Lower leg skin (tissue), 3 donors: ENCODE results near the gene MATN4.

Experiments
- POLR2A ChIP-seq, 2 donors: fragments of 450-650 bp; IDR thresholded peaks; one replicate each; pipeline ENCODE4 v1.6.1; 2016 to 2017; ENCODE audit warnings: antibody characterized with exemption in 2 of 2, mild to moderate bottlenecking in 1 of 2, moderate library complexity in 1 of 2
- TF ChIP-seq, protein P1 (sequence below), 3 donors: fragments of 450-650 bp; IDR thresholded peaks; one replicate each; pipeline ENCODE4 v1.5.1; 2016; ENCODE audit warnings: antibody characterized with exemption in 3 of 3, mild to moderate bottlenecking in 3 of 3, moderate library complexity in 2 of 3

DNA sequence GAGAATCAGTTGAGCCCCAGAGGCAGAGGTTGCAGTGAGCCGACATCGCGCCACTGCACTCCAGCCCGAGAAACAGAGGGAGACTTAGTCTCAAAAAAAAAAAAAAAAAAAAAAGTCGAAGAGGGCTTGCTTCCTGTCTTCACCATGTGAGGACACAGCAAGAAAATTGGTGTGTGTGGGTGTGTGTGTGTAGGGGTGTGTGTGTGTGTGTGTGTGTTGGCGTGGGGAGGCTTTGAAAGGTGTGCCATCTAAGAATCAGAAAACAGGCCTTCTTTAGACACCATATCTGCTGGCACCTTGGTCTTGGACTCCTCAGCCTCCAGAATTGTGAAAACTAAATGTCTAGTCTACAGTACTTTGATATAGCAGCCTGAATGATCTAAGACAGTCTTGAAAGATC lies 8.3 kb downstream of the MATN4 start:
- no peak for TF ChIP-seq POLR2A (IDR thresholded peaks at IDR 0.05)
- TF ChIP-seq, protein P1, sequence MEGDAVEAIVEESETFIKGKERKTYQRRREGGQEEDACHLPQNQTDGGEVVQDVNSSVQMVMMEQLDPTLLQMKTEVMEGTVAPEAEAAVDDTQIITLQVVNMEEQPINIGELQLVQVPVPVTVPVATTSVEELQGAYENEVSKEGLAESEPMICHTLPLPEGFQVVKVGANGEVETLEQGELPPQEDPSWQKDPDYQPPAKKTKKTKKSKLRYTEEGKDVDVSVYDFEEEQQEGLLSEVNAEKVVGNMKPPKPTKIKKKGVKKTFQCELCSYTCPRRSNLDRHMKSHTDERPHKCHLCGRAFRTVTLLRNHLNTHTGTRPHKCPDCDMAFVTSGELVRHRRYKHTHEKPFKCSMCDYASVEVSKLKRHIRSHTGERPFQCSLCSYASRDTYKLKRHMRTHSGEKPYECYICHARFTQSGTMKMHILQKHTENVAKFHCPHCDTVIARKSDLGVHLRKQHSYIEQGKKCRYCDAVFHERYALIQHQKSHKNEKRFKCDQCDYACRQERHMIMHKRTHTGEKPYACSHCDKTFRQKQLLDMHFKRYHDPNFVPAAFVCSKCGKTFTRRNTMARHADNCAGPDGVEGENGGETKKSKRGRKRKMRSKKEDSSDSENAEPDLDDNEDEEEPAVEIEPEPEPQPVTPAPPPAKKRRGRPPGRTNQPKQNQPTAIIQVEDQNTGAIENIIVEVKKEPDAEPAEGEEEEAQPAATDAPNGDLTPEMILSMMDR (IDR thresholded peaks at IDR 0.05): no peak
